G401.6 (cell line): Measurements from ENCODE around the gene REN.

Experiments
- FAIRE-seq: peaks from 2 replicates; lab custom pipeline; 2012; peaks lifted over from hg19 to GRCh38; lab: Jason Lieb, UNC

REN gene

GRCh38 chr1:204130981-204131892 lies 34.9 kb downstream of the REN start:
- FAIRE-seq, result no peak

- no peak for FAIRE-seq
Observed at GRCh38 chr1:204130178-204130577, 36.0 kb downstream of the REN start.

GRCh38 chr1:204128964-204129896 lies 36.9 kb downstream of the REN start:
- FAIRE-seq, result no peak

- FAIRE-seq, result no peak
Observed at GRCh38 chr1:204128464-204128963, 37.6 kb downstream of the REN start.

- no peak for FAIRE-seq
Observed at GRCh38 chr1:204127597-204128242, 38.4 kb downstream of the REN start.

- FAIRE-seq, result no peak
Observed at GRCh38 chr1:204126956-204127355, 39.2 kb downstream of the REN start.

GRCh38 chr1:204126386-204126785 lies 39.8 kb downstream of the REN start:
- FAIRE-seq, result no peak

- FAIRE-seq, result no peak
Observed at GRCh38 chr1:204125759-204126351, 40.3 kb downstream of the REN start.

- no peak for FAIRE-seq
Observed at GRCh38 chr1:204124639-204125038, 41.5 kb downstream of the REN start.

GRCh38 chr1:204123376-204123775 lies 42.8 kb downstream of the REN start:
- FAIRE-seq, result no peak

GRCh38 chr1:204121840-204122555 lies 44.1 kb downstream of the REN start:
- no peak for FAIRE-seq

- no peak for FAIRE-seq
Observed at GRCh38 chr1:204116539-204116938, 49.6 kb downstream of the REN start.

- FAIRE-seq, result no peak
Observed at GRCh38 chr1:204115116-204115515, 51.0 kb downstream of the REN start.

GRCh38 chr1:204114606-204115005 lies 51.5 kb downstream of the REN start:
- FAIRE-seq, result no peak

GRCh38 chr1:204113896-204114295 lies 52.2 kb downstream of the REN start:
- no peak for FAIRE-seq

GRCh38 chr1:204112876-204113730 lies 53.0 kb downstream of the REN start:
- FAIRE-seq, result no peak

- FAIRE-seq, result no peak
Observed at GRCh38 chr1:204110894-204111633, 55.1 kb downstream of the REN start.

- no peak for FAIRE-seq
Observed at GRCh38 chr1:204108312-204109141, 57.6 kb downstream of the REN start.

- FAIRE-seq, result no peak
Observed at GRCh38 chr1:204107892-204108291, 58.2 kb downstream of the REN start.
